ENCODE data around the gene CLIP4. TPM values are rescaled to one million over a fixed set of nuclear protein-coding genes. Genes with fewer than 3 reads are reported as not detected.
"Not testable (repeated sequence)": the region's sequence is repeated elsewhere in the genome, so short reads cannot be mapped to it uniquely, and the experiment has no call there.

The CLIP4 gene
- total RNA-seq, 1 donor from 2014 or later: 102 TPM

DNA sequence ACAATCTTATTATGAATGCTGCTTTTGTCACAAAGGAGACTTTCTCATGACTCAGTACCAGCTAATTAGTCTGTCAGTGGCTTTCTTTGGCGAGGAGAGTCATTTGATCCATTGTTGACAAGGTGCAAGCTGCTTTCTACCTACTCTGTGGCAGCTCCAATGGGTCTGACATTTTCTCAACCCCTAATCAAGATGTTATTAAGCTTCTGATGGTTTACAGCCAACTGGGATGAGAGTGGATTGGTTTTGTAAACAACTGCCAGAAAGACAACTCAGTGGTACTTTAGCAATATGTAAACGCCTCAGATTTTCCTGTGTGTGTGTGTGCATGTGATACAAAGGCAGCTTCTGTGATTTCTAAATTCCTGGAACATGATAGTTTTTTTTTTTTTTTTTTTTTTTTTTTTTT is 8.2 kb upstream of the CLIP4 start:
- FAIRE-seq: no peak
- Histone ChIP-seq H3K27me3 (ENCODE audit: control insufficient read depth, insufficient read depth, low read length) (no peaks in the 10 kb centered on the region), H3K4me3 (ENCODE audit: low read depth, low read length) (no peak overlapping the region), H3K36me3 (ENCODE audit: control insufficient read depth, insufficient read depth, low read length) (no peaks in the 10 kb centered on the region)
- TF ChIP-seq CTCF (IDR thresholded peaks at IDR 0.05; ENCODE audit: insufficient read depth, low read length, severe bottlenecking): no peak
- peak; percentile 54 for DNase-seq (ENCODE audit: low read depth)

GRCh38 chr2:29107547-29107946 is 7.7 kb upstream of the CLIP4 start:
- not testable (repeated sequence) for H3K4me3 ChIP-seq (ENCODE audit: low read depth, low read length); FAIRE-seq; DNase-seq (ENCODE audit: low read depth); H3K27me3 ChIP-seq (ENCODE audit: control insufficient read depth, insufficient read depth, low read length); H3K36me3 ChIP-seq (ENCODE audit: control insufficient read depth, insufficient read depth, low read length)

DNA sequence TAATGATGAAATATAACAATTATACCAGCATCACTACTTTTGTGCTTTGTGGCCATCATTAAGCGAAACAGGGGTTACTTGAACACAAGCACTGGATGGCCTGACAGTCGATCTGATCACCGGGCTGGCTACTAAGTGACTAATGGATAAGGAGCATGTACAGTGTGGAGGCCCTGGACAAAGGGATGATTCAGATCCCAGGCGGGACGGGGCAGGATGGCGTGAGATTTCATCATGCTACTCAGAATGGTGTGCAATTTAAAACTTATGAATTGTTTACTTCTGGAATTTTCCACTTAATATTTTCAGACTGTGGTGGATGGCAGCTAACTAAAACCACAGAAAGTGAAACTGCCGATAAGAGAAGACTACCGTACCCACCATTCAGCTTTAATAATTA is 7.0 kb upstream of the CLIP4 start:
- no peak for TF ChIP-seq CTCF (IDR thresholded peaks at IDR 0.05; ENCODE audit: insufficient read depth, low read length, severe bottlenecking)
- Histone ChIP-seq H3K36me3 (ENCODE audit: control insufficient read depth, insufficient read depth, low read length) (no peaks in the 10 kb centered on the region), H3K4me3 (ENCODE audit: low read depth, low read length) (no peak overlapping the region), H3K27me3 (ENCODE audit: control insufficient read depth, insufficient read depth, low read length) (no peaks in the 10 kb centered on the region)
- FAIRE-seq: no peak
- DNase-seq (ENCODE audit: low read depth): peak; percentile 95

GRCh38 chr2:29109246-29109645 is 6.0 kb upstream of the CLIP4 start:
- TF ChIP-seq CTCF (IDR thresholded peaks at IDR 0.05; ENCODE audit: insufficient read depth, low read length, severe bottlenecking): no peak
- H3K27me3 ChIP-seq (ENCODE audit: control insufficient read depth, insufficient read depth, low read length): no peaks in the 10 kb centered on the region
- DNase-seq (ENCODE audit: low read depth) (no peak), FAIRE-seq (no peak)
- no peak overlapping the region for H3K4me3 ChIP-seq (ENCODE audit: low read depth, low read length)
- no peaks in the 10 kb centered on the region for H3K36me3 ChIP-seq (ENCODE audit: control insufficient read depth, insufficient read depth, low read length)

DNA sequence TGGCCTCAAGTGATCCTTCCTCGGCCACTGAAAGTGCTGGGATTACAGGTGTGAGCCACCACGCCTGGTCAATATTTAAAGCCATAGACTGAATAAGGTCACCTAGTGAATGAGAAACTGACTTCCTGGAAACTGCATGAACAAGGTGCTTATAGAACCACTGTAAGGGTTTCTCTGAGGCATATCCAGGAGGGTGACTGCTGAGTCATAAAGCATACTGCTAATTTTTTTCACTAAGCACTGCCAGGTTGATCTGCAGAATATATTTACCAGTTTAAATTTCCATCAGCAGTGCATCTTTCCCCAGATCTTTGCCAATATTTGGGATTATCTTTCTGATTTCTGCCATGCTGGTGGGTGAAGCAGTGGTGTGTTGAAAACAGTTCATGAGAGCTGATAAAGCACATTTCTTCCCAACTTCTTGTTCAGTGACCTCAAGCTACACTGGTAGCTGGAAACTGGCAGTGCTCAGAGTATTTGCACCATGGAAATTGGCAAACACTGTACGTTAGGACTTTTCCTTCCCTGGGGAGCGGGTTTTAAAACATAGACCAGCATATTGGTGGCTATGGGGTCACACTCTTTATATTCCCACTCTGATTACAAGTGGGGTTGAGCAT is 4.2 kb upstream of the CLIP4 start:
- FAIRE-seq: no peak
- Histone ChIP-seq H3K36me3 (ENCODE audit: control insufficient read depth, insufficient read depth, low read length) (no peaks in the 10 kb centered on the region), H3K27me3 (ENCODE audit: control insufficient read depth, insufficient read depth, low read length) (no peaks in the 10 kb centered on the region), H3K4me3 (ENCODE audit: low read depth, low read length) (no peak overlapping the region)
- TF ChIP-seq CTCF (IDR thresholded peaks at IDR 0.05; ENCODE audit: insufficient read depth, low read length, severe bottlenecking): no peak
- DNase-seq (ENCODE audit: low read depth): peak; percentile 81

DNA sequence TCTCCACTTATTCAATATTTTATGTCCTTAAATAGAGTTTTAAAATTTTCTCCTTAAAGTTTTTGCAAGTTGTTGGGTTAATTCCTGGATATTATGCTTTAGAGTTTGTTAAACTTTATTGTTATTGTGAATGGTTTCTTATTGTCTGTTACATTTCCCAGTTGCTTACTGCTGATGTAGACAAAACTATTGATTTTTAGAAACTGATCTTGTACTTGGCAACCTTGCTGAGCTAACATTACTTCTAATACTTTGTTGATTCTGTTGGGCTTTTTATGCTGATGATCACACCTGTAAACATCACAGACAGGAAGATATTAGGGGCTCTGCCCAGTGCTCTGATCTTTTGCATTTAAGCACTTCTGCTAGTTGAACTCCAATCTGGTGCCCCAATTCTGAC is 2.8 kb upstream of the CLIP4 start:
- no peak overlapping the region for H3K4me3 ChIP-seq (ENCODE audit: low read depth, low read length)
- no peak for FAIRE-seq
- DNase-seq (ENCODE audit: low read depth): no peak
- H3K27me3 ChIP-seq (ENCODE audit: control insufficient read depth, insufficient read depth, low read length): no peaks in the 10 kb centered on the region
- no peak for TF ChIP-seq CTCF (IDR thresholded peaks at IDR 0.05; ENCODE audit: insufficient read depth, low read length, severe bottlenecking)
- no peaks in the 10 kb centered on the region for H3K36me3 ChIP-seq (ENCODE audit: control insufficient read depth, insufficient read depth, low read length)
